MV-4-11 (cell line): ENCODE data around the gene KRT5.
"Not testable (repeated sequence)": the region's sequence is repeated elsewhere in the genome, so short reads cannot be mapped to it uniquely, and the experiment has no call there.

Source experiments
- DNase-seq: peaks from one replicate; lab custom pipeline; 2025; lab: John Stamatoyannopoulos, UW

Gene KRT5

DNA sequence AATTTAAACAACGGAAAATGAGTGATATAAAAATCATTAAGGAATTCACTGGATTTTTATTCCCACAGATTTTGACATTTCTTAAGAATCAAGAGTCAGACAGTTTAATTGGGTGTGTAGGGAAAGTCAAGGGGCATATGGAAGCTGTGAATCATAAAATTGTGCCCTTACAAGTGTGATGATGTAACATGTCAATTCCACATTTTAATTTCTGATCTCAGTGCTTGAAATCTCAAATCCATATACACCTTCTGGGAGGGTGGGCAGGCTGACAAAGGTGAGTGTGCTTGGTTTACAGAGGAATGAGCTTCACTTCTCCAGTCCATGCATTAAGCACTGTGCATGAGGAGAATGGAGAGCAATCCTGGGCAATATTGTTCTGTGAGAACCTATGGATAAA lies 26.1 kb downstream of the KRT5 start:
- no peak for DNase-seq

DNA sequence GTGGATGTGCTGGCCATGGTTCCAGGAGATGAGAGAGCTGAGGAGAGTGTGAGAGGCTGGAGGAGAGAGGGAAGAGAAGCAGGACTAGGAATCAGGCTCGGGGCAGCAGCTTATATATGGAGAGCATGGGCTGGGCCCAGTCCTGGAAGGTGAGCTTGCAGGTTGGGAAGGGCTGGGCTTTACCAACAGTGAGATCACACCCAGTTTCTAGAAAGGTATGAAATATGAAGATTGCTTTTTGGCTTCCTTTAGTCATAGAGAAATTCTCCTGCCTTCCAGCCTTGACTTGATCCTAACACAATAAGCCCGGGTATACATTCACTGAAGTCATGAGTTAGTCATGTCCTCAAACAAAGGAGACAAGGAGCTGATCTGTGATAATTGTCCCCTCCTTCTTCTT lies 27.0 kb downstream of the KRT5 start, which contains the start of gene KRT6A:
Gene KRT6A (minus strand): TSS at position 86 of the 400 bp plus-strand sequence. CDS start 69 bp downstream, at position 17.
- DNase-seq, result no peak

DNA sequence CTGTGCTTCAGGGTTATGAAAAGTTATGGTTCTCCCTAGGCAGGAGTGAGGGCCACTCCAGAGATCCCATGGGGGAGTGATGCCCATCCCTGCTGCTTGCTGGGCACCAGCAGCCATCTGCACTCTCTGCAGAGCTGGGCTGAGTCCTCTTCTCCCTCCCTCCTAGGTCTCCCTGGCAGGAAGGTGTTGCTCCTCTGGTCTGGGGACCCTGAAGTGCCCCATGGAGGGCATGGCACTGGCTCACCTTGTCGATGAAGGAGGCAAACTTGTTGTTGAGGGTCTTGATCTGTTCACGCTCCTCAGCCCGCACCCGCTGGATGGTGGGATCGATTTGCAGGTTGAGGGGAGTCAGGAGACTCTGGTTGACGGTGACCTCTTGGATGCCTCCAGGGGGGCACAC lies 27.8 kb downstream of the KRT5 start:
- not testable (repeated sequence) for DNase-seq

DNA sequence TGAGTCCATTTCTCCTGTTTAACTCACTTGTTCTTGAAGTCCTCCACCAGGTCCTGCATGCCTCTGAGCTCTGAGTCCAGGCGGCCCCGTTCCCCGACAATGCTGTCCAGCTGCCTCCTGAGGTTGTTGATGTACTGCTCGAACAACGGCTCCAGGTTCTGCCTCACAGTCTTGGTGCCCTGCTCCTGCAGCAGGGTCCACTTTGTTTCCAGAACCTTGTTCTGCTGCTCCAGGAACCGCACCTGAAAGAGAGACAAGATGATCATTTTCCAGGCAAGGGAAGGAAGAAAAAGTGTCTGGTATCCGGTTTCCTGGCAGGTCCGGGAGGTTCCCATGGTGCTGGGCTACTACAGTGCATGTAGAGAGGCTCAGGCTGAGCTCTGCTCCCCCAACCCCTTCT lies 28.7 kb downstream of the KRT5 start:
- not testable (repeated sequence) for DNase-seq

DNA sequence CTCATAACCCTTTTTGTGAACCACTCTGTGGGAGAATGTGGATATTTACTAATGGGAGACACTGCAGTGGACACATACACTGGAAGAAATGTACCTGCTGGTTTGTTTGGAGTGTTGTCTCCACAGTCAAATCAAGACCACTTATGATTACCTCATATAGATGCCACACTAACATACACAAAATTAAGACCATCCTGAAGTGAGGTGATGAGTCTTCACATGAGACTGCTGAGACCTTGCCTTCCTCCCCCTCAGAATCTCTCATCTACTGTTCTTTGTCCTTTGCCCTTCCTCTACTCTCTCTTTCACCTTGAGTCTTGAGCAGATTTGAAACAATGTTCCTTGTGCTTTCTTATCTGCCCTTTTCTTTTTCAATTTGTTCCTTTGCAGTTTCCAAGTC lies 31.5 kb downstream of the KRT5 start:
- no peak for DNase-seq

DNA sequence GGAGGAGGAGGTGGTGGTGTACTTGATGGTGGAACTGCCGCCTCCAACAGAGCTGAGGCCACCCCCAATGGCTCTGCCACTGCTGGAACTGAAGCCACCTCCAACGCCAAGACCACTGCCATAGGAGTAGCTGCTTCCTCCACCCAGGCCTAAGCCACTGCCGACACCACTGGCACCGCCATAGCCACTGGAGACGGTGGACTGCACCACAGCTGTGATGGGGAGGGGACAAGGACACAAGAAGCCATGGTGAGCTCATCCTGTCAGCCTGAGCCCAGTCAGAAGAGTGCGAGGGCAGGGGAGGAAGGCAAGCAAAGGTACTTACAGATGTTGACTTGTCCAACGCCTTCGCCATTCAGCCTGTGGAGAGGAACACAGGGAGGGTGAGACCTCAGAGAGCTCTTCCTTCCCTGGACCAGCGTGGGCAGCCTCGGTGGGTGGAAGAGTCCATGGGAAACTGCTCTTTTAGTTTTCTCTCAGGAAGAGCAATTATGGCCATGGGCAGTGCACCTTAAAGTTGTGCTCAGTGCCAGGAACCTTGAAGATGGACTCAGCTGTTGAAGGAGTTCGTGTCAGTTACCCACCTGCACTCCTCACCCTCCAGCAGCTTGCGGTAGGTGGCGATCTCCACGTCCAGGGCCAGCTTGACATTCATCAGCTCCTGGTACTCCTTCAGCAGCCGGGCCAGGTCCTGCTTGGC lies 32.3 kb downstream of the KRT5 start:
- DNase-seq, result not testable (repeated sequence)

DNA sequence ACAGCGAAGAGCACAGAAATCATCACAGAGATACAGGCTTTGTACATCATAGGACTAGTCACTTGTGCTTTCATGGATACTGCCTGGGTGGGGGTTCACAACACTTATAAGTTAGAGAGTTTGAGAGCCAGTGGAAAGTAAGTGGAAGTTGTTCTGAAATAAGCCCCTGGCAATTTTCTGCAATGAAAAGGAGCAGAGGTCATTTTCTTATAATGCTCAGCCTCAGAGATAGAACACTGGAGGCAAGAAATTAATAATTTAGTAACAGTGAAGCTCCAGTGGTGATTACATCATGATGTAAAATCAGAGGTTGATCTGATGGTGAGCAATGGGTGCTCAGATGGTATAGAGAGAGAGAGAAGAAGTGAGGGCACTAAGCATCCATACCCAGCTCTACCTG lies 33.0 kb downstream of the KRT5 start:
- no peak for DNase-seq

DNA sequence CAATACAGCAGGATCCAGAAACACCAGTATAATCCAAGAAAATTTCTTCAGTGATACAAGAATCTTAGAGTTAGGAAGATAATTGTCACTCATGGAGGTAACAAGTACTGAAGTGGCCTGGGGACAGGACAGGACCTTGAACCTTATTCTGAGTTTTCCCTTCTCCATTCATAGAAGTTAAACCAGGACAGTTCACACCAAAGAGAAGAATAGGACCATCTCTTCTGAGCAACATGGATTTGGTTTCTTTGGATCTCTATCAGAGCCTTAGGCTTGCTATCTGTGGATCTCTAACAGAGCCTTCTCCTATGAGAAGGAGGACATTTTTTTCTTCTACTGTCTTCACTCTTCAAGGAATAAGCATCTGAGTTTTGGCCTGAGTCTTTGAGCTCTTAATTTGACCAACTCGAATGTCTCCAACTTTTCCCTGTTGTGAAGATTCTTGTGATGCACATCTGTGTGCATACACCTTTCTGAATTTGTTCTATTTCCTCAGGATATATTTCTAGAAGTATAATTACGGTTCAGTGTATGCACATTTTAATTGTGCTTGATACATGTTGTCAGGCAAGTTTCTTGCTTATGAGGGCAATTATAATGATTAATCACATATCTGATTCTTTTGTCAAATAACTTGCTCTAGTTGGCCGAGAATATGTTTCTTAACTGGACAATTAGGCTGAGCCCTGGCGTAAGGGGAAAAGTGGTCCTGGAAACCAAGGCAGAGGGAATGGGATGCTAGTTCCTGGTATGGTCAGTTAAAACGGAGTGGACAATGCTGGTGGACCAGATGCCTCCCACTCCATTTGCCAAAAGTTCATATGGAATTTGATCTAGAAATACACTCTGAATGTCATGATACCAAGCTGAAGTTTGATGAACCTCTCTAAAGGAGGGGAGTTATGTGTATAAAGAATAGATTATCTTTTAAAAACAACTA lies 33.8 kb downstream of the KRT5 start:
- no peak for DNase-seq

DNA sequence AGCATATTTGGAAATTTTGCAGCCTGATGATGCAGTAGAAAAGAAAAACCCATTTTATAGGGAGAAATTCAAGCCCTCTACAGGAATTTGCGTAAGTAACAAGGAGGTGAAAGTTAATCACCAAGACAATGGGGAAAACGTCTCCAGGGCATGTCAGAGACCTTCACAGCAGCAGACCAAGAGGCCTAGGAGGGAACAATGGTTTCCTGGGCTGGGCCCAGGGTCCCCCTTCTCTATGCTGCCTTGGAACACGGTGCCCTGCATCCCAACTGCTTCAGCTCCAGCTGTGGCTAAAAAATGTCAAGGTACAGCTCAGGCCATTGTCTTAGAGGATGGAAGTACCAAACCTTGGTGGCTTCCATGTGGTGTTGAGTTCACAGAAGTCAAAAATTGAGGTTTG lies 40.1 kb downstream of the KRT5 start:
- DNase-seq, result no peak

DNA sequence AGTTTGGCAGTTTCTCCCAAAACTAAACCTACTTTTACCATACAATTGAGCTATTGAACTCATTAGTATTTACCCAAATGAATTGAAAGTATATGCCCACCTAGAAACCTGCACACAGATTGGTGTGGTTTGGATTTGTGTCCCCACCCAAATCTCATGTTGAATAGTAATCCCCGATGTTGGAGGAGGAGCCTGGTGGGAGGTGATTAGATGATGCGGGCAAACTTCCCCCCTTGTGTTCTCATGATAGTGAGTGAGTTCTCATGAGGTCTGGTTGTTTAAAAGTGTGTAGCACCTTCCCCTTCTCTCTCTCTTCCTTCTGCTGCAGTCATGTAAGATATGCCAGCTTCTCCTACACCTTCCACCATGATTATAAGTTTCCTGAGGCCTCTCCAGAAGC lies 42.5 kb downstream of the KRT5 start:
- no peak for DNase-seq

DNA sequence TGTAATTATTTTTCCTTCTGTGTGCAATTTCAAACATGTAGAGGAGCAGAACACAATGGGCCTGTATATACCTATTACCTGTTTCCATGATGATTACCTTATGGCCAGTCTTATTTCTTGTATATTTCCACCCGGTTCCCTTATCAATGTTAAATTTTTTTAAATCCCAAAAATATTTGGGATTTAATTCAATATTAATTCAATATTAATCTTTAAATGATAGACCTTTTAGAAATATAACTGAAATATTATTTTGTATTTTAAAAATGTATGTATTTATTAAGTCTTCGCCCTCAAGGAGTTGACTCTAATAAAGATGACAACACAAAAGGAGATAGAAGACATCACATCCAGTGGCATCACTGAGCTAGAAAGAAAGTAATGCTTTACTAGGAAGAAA lies 46.0 kb downstream of the KRT5 start:
- DNase-seq, result no peak

DNA sequence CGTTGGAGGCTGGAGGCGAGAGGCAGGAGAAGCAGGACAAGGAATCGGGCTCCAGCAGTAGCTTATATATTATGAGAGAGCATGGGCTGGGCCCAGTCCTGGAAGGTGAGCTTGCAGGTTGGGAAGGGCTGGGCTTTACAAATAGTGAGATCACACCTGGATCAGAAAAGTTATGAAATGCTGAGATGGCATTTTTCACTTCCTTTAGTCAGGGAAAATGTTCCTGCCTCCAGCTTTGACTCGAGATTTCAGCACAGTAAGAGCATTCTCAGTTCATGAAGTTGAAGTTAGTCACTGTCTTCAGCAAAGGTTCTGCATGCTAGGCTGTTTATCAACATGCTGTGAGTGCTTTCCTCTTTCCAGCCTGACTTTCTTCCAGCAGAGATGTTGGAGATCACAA lies 46.4 kb downstream of the KRT5 start, which contains the start of gene KRT6C:
Gene KRT6C (minus strand): TSS at position 38 of the 400 bp plus-strand sequence. CDS start 68 bp downstream, outside the sequence.
- DNase-seq, result no peak

DNA sequence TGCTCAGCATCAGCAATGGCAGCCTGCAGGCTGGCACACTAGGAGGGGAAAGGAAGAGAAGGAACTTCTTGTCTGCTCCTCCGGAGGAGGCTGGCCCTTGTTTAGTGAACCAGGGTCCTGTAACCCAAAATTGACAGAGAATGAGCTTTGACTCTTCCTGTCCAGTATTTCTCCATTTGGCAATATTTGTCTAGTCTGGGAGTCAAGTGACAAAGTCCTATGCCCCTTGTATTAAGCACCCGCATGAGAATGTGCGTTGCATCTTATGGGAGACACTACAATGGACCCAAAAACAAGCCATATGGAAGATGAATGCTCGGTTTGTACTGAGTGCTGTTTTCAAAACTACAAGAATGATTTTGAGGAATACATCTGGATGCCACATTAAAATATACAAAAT lies 50.3 kb downstream of the KRT5 start:
- DNase-seq, result no peak

DNA sequence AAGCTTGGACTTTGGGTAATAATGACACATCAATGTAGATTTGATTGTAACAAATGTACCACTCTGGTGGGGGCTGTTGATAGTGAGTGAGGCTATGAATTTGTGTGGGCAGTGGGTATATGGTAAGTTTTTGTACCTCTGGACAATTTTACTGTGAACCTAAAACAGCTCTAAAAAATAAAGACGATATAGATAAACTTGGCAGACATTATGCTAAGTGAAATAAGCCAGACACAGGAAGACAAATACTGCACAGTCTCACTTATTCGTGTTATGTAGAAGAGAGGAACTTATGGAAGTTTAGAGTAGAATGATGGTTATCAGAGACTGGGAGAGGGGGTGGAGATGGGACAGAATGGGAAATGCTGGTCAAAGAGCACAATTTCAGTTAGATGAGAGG lies 55.3 kb downstream of the KRT5 start:
- DNase-seq, result no peak
